Neural progenitor cell (in vitro differentiated cells): ENCODE data around the gene CLIC4. TPM values are rescaled to one million over a fixed set of nuclear protein-coding genes. Genes with fewer than 3 reads are reported as not detected.
A peak's percentile ranks its signal among the peaks of the same experiment; 100 is the strongest.
"Not testable (repeated sequence)": the region's sequence is repeated elsewhere in the genome, so short reads cannot be mapped to it uniquely, and the experiment has no call there.

Experiments used
- DNase-seq: peaks from one replicate; pipeline ENCODE4 v3.0.0-alpha.2; 2016; ENCODE audit warnings: low spot score
- H2AFZ ChIP-seq: fragments of 200-600 bp; sonication (generic); replicated peaks from 2 replicates; pipeline ENCODE4 v1.6.1; 2016; ENCODE audit warnings: antibody characterized with exemption
- H3F3A ChIP-seq: fragments of 200-600 bp; sonication (generic); 2 replicates; pipeline ENCODE4 v1.6.1; 2016; ENCODE audit warnings: antibody characterized with exemption, low read depth
- H3K27ac ChIP-seq: fragments of 200-600 bp; sonication (generic); 2 replicates; pipeline ENCODE4 v1.5.1; 2016; ENCODE audit warnings: mild to moderate bottlenecking
- H3K27me3 ChIP-seq: fragments of 200-600 bp; sonication (generic); 2 replicates; pipeline ENCODE4 v1.6.1; 2016; ENCODE audit warnings: mild to moderate bottlenecking, moderate library complexity
- H3K36me3 ChIP-seq: fragments of 200-600 bp; sonication (generic); 2 replicates; pipeline ENCODE4 v1.5.1; 2016
- H3K4me1 ChIP-seq: fragments of 200-600 bp; sonication (generic); 2 replicates; pipeline ENCODE4 v1.6.1; 2016; ENCODE audit warnings: mixed run types
- H3K4me2 ChIP-seq: fragments of 200-600 bp; sonication (generic); 2 replicates; pipeline ENCODE4 v1.6.1; 2016
- H3K4me3 ChIP-seq: fragments of 200-600 bp; sonication (generic); 2 replicates; pipeline ENCODE4 v1.5.1; 2016
- H3K79me2 ChIP-seq: fragments of 200-600 bp; sonication (generic); 2 replicates; pipeline ENCODE4 v1.6.1; 2016; ENCODE audit warnings: low read depth
- H3K9ac ChIP-seq: fragments of 200-600 bp; sonication (generic); 2 replicates; pipeline ENCODE4 v1.6.1; 2016
- H3K9me3 ChIP-seq: fragments of 200-600 bp; sonication (generic); 2 replicates; pipeline ENCODE4 v1.5.1; 2016; ENCODE audit warnings: low read depth
- H4K20me1 ChIP-seq: fragments of 200-600 bp; sonication (generic); 2 replicates; pipeline ENCODE4 v1.6.1; 2016; ENCODE audit warnings: low read depth
- H3K27ac Mint-ChIP-seq: 3 replicates; pipeline ENCODE4 v1.8.0; 2021; ENCODE audit warnings: mixed read lengths
- H3K27me3 Mint-ChIP-seq: 2 replicates; pipeline ENCODE4 v1.8.0; 2022; ENCODE audit warnings: low read depth, mild to moderate bottlenecking, inconsistent platforms, moderate library complexity, mixed read lengths; ENCODE audit not compliant: insufficient read depth
- H3K36me3 Mint-ChIP-seq: 3 replicates; pipeline ENCODE4 v1.8.0; 2021; ENCODE audit warnings: mixed read lengths
- H3K4me1 Mint-ChIP-seq: 3 replicates; pipeline ENCODE4 v1.8.0; 2021; ENCODE audit warnings: mixed read lengths
- H3K4me3 Mint-ChIP-seq: 3 replicates; pipeline ENCODE4 v1.8.0; 2021; ENCODE audit warnings: mild to moderate bottlenecking, moderate library complexity, mixed read lengths
- H3K9me3 Mint-ChIP-seq: 3 replicates; pipeline ENCODE4 v1.8.0; 2020; ENCODE audit warnings: mixed read lengths
- CTCF ChIP-seq: fragments of 200-600 bp; sonication (generic); IDR thresholded peaks from 2 replicates; pipeline ENCODE4 v1.5.1; 2017; ENCODE audit warnings: antibody characterized with exemption, mild to moderate bottlenecking
- EZH2 ChIP-seq: fragments of 200-600 bp; sonication (generic); IDR thresholded peaks from 2 replicates; pipeline ENCODE4 v1.6.1; 2017; ENCODE audit warnings: antibody characterized with exemption, mild to moderate bottlenecking, moderate library complexity
- EZH2phosphoT487 ChIP-seq: fragments of 200-600 bp; sonication (generic); IDR thresholded peaks from 2 replicates; pipeline ENCODE4 v1.6.1; 2017; ENCODE audit warnings: antibody characterized with exemption
- total RNA-seq: library from RNA; depleted of rRNA; stranded (reverse); fragments of >200 nt; gene quantifications from 2 replicates; pipeline ENCODE4 v1.2.3, GENCODE V29; 2015; ENCODE audit warnings: low replicate concordance

CLIC4 gene
- total RNA-seq, 1 donor from 2014 or later: 263 TPM

GRCh38 chr1:24717887-24718650 lies 27.2 kb upstream of the CLIC4 start:
- Histone ChIP-seq H3K36me3 (no peaks in the 10 kb centered on the region), H3K27ac (no peak overlapping the region), H3K4me2 (no peak overlapping the region), H3K27me3 (no peaks in the 10 kb centered on the region), H4K20me1 (no peaks in the 10 kb centered on the region), H3K4me1 (no peaks in the 10 kb centered on the region), H2AFZ (no peak overlapping the region), H3K9ac (no peak overlapping the region), H3K79me2 (no peaks in the 10 kb centered on the region), H3F3A (no peaks in the 10 kb centered on the region), H3K9me3 (no peaks in the 10 kb centered on the region), H3K4me3 (no peak overlapping the region)
- no peaks in the 10 kb centered on the region for H3K36me3 Mint-ChIP-seq
- H3K4me1 Mint-ChIP-seq: peaks cover 4% of the 10 kb centered on the region
- no peak overlapping the region for H3K4me3 Mint-ChIP-seq
- peaks cover 3% of the 10 kb centered on the region for H3K9me3 Mint-ChIP-seq
- H3K27me3 Mint-ChIP-seq: peaks cover 15% of the 10 kb centered on the region
- no peak overlapping the region for H3K27ac Mint-ChIP-seq
- DNase-seq: no peak
- TF ChIP-seq EZH2: no peak
- no peak for TF ChIP-seq EZH2phosphoT487
- no peak for TF ChIP-seq CTCF

- no peak overlapping the region for H3K4me3 Mint-ChIP-seq
- no peak for TF ChIP-seq CTCF
- no peak for TF ChIP-seq EZH2phosphoT487
- TF ChIP-seq EZH2: no peak
- Histone ChIP-seq H3K4me2 (no peak overlapping the region), H3K36me3 (no peaks in the 10 kb centered on the region), H3K9me3 (no peaks in the 10 kb centered on the region), H4K20me1 (no peaks in the 10 kb centered on the region), H3K27me3 (no peaks in the 10 kb centered on the region), H3K79me2 (no peaks in the 10 kb centered on the region), H3K4me1 (peaks cover 11% of the 10 kb centered on the region), H3K9ac (no peak overlapping the region), H3K27ac (no peak overlapping the region), H2AFZ (no peak overlapping the region), H3F3A (peaks cover 13% of the 10 kb centered on the region), H3K4me3 (no peak overlapping the region)
- DNase-seq: no peak
- no peaks in the 10 kb centered on the region for H3K36me3 Mint-ChIP-seq
- H3K27ac Mint-ChIP-seq: no peak overlapping the region
- peaks cover 16% of the 10 kb centered on the region for H3K4me1 Mint-ChIP-seq
- peaks cover 3% of the 10 kb centered on the region for H3K9me3 Mint-ChIP-seq
- peaks cover 11% of the 10 kb centered on the region for H3K27me3 Mint-ChIP-seq
Measured at GRCh38 chr1:24720152-24720551, 25.1 kb upstream of the CLIC4 start.

- peaks cover 26% of the 10 kb centered on the region for H3K4me1 Mint-ChIP-seq
- H3K27ac Mint-ChIP-seq: no peak overlapping the region
- Histone ChIP-seq H3K4me2 (no peak overlapping the region), H3F3A (peaks cover 22% of the 10 kb centered on the region), H3K4me3 (no peak overlapping the region), H4K20me1 (no peaks in the 10 kb centered on the region), H3K36me3 (no peaks in the 10 kb centered on the region), H3K27me3 (peaks cover under 1% of the 10 kb centered on the region), H3K27ac (no peak overlapping the region), H3K9me3 (no peaks in the 10 kb centered on the region), H2AFZ (no peak overlapping the region), H3K4me1 (peaks cover 17% of the 10 kb centered on the region), H3K9ac (no peak overlapping the region), H3K79me2 (no peaks in the 10 kb centered on the region)
- H3K9me3 Mint-ChIP-seq: peaks cover 3% of the 10 kb centered on the region
- no peak for DNase-seq
- no peak overlapping the region for H3K4me3 Mint-ChIP-seq
- H3K36me3 Mint-ChIP-seq: no peaks in the 10 kb centered on the region
- peaks cover 8% of the 10 kb centered on the region for H3K27me3 Mint-ChIP-seq
- TF ChIP-seq EZH2phosphoT487: no peak
- no peak for TF ChIP-seq CTCF
- no peak for TF ChIP-seq EZH2
Measured at GRCh38 chr1:24721533-24721932, 23.7 kb upstream of the CLIC4 start.

GRCh38 chr1:24722073-24723035 lies 22.9 kb upstream of the CLIC4 start:
- H3K27me3 Mint-ChIP-seq: not testable (repeated sequence)

More at GRCh38 chr1:24722073-24723035, 22.9 kb upstream of the CLIC4 start:
- H3K4me1 ChIP-seq: peaks cover 17% of the 10 kb centered on the region
- H2AFZ ChIP-seq, H3K4me3 Mint-ChIP-seq, H3K9me3 Mint-ChIP-seq, H3K4me2 ChIP-seq, H3K9me3 ChIP-seq, H3K79me2 ChIP-seq, H3K27me3 ChIP-seq, H4K20me1 ChIP-seq, H3K27ac ChIP-seq, H3K9ac ChIP-seq, DNase-seq, H3K36me3 Mint-ChIP-seq, H3K4me3 ChIP-seq, H3K36me3 ChIP-seq: not testable (repeated sequence)
- peaks cover 33% of the 10 kb centered on the region for H3K4me1 Mint-ChIP-seq
- peaks cover 25% of the 10 kb centered on the region for H3F3A ChIP-seq
- H3K27ac Mint-ChIP-seq: peak overlapping the region; percentile 39
